Prostate gland (tissue), 2 donors: Measurements from ENCODE around the gene KIAA1614. TPM values are rescaled to one million over a fixed set of nuclear protein-coding genes. Genes with fewer than 3 reads are reported as not detected.

Experiments
- DNase-seq: peaks from one replicate; pipeline ENCODE4 v3.0.0-alpha.2; 2019; ENCODE audit warnings: low spot score
- H3K27ac ChIP-seq, 2 donors: fragments of 200-600 bp; sonication (generic); 2 replicates each; pipeline ENCODE4 v1.5.1; 2017 to 2019
- H3K27me3 ChIP-seq: fragments of 200-600 bp; sonication (generic); replicated peaks from 2 replicates; pipeline ENCODE4 v1.5.1; 2019; ENCODE audit not compliant: insufficient read depth
- H3K36me3 ChIP-seq, 2 donors: fragments of 200-600 bp; sonication (generic); 1 replicate in 1 of 2; 2 replicates in 1 of 2; pipeline versions ENCODE4 v1.5.1 to v1.8.1; 2017 to 2019
- H3K4me1 ChIP-seq: fragments of 200-600 bp; sonication (generic); replicated peaks from 2 replicates; pipeline ENCODE4 v1.5.1; 2019
- H3K4me3 ChIP-seq, 2 donors: fragments of 200-600 bp; sonication (generic); 2 replicates each; pipeline ENCODE4 v1.5.1; 2017 to 2019
- H3K9me3 ChIP-seq: fragments of 200-600 bp; sonication (generic); 2 replicates; pipeline ENCODE4 v1.5.1; 2017
- POLR2A ChIP-seq: fragments of 450-650 bp; IDR thresholded peaks from one replicate; pipeline ENCODE4 v1.6.1; 2016; ENCODE audit warnings: antibody characterized with exemption, mild to moderate bottlenecking
- POLR2AphosphoS5 ChIP-seq: sonication (generic); formaldehyde crosslinking; IDR thresholded peaks from one replicate; pipeline ENCODE4 v1.6.1; 2017; ENCODE audit warnings: antibody characterized with exemption
- WGBS: methylation state at CpG from one replicate; pipeline ENCODE4 v1.1.5; 2018; 5-methylcytosine and 5-hydroxymethylcytosine counted together
- intact Hi-C: fragments of 100-400 bp; cut with DNase I; formaldehyde crosslinking; loops from one replicate; pipeline ENCODE4 v1.14.2; 2022
- total RNA-seq, 2 donors: library from RNA; depleted of rRNA; stranded (reverse); fragments of >200 nt; gene quantifications; one replicate each; pipeline ENCODE4 v1.1.0, GENCODE V29; 2016
- TF ChIP-seq, protein P1 (sequence below), 4 experiments: fragments of 200-600 bp in 2 of 4; fragments of 450-650 bp in 2 of 4; sonication (generic) in 2 of 4; IDR thresholded peaks; 1 replicate in 3 of 4; 2 replicates in 1 of 4; pipeline ENCODE4 v1.5.1; 2016 to 2019; ENCODE audit warnings: antibody characterized with exemption in 4 of 4, mild to moderate bottlenecking in 2 of 4, moderate library complexity in 2 of 4

The KIAA1614 gene
- total RNA-seq, 2 donors from 2014 or later = 3.7 to 6.4 TPM

DNA sequence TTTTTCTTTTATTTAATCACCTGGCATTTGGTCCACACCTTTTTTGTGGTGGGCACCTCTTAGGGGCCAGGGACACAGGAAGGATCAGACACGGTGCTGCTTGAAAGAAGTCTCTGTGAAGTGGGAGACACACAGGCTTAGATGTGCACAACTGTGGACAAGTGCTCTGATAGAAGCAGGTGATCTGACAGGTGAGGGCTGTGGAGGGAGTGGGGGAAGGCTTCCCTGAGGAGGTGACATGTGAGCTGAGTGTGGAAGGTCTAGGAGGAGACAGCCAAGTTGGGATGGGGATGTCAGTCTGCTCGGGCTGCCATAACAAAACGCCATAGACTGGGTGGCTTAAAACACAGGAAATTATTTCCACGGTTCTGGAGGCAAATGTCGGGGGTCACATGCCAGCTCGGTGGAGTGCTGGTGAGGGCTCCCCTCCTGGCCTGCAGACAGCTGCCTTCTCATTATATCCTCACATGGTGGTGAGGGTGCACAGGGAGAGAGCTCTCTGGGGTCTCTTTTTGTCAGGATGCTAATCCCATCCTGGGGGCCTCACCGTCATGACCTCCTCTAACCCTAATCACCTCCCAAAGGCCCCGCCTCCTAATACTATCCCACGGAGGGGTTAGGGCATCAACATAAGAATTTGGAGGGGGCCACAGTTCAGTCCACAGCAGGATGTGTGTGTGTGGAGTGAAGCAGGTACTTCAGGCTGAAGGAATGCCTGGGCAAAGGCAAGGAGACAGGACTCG, 5.2 kb upstream of the KIAA1614 start:
- no peak for DNase-seq
- Histone ChIP-seq H3K4me3 (no peak overlapping the region), H3K27me3 (no peaks in the 10 kb centered on the region), H3K4me1 (no peaks in the 10 kb centered on the region), H3K36me3 (no peaks in the 10 kb centered on the region), H3K27ac (no peak overlapping the region), H3K9me3 (no peaks in the 10 kb centered on the region)
- 86% methylated on average over 10 of the region's 10 CpGs for WGBS
- intact Hi-C loops = no loop called here
- TF ChIP-seq, protein P1, sequence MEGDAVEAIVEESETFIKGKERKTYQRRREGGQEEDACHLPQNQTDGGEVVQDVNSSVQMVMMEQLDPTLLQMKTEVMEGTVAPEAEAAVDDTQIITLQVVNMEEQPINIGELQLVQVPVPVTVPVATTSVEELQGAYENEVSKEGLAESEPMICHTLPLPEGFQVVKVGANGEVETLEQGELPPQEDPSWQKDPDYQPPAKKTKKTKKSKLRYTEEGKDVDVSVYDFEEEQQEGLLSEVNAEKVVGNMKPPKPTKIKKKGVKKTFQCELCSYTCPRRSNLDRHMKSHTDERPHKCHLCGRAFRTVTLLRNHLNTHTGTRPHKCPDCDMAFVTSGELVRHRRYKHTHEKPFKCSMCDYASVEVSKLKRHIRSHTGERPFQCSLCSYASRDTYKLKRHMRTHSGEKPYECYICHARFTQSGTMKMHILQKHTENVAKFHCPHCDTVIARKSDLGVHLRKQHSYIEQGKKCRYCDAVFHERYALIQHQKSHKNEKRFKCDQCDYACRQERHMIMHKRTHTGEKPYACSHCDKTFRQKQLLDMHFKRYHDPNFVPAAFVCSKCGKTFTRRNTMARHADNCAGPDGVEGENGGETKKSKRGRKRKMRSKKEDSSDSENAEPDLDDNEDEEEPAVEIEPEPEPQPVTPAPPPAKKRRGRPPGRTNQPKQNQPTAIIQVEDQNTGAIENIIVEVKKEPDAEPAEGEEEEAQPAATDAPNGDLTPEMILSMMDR (IDR thresholded peaks at IDR 0.05) = no peak
- TF ChIP-seq POLR2AphosphoS5 (no peak), POLR2A (no peak)

DNA sequence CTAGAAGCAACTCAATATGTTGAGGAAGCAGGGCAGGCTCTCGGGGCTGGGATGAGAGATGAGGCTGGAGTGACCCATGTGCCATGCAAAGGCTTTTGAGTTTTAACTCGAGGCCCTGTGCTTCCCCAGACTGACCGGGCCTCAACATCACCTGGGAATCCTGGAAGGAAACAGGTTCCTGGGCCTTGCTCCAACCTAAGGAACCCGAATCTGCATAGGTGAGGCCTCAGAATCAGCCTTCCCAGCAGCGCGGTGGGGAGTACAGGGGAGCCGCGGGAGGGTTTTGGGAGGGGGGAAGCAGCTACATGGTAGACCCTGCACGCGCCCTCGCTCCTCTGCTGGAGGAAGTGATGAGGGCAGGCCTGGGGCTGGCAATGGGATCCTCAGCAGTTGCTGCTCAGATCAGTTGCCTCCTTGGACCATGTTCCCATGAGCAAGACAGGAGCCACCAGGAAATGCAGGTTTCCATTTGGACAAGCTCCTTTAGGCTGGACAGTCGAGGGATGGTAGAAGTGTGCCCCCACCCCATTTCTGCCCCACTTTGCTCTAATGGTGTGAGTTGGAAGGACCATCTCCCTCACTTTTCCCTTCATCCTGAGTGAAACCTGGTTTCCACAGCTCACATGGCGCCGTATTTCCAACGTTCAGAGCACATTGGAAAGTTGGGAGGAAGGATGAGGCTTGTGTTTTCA, 4.5 kb upstream of the KIAA1614 start:
- H3K36me3 ChIP-seq = no peaks in the 10 kb centered on the region
- no peaks in the 10 kb centered on the region for H3K27me3 ChIP-seq
- H3K27ac ChIP-seq = no peak overlapping the region
- no peaks in the 10 kb centered on the region for H3K4me1 ChIP-seq
- H3K9me3 ChIP-seq = no peaks in the 10 kb centered on the region
- 90% methylated on average over 15 of the region's 15 CpGs for WGBS
- no peak overlapping the region for H3K4me3 ChIP-seq
- TF ChIP-seq, protein P1 (IDR thresholded peaks at IDR 0.05) = no peak
- TF ChIP-seq POLR2AphosphoS5 (no peak), POLR2A (no peak)
- intact Hi-C loops = no loop called here
- DNase-seq = no peak

DNA sequence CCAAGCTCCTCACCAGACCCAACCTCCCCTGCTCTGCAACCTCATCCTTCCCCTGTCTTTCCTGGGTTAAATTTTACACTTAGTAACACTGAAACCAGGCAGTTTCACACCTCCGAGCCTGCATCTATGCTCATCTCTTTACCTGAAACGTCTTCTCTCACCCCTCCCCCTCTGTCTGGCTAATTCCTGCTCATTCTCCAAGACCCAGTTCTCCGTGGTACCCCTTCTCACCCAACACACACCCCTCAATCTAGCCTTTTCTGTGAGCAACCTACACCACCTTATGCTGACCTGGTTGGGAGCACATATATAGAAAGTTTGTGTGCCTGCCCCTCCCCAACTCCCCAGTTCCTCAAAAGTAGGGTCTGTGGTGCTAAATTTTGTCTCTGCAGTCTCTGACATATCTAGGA, 3.7 kb upstream of the KIAA1614 start:
- no peak overlapping the region for H3K4me3 ChIP-seq
- DNase-seq = no peak
- no peaks in the 10 kb centered on the region for H3K36me3 ChIP-seq
- no peaks in the 10 kb centered on the region for H3K9me3 ChIP-seq
- 88% methylated on average over 3 of the region's 3 CpGs for WGBS
- intact Hi-C loops = no loop called here
- no peak overlapping the region for H3K27ac ChIP-seq
- no peaks in the 10 kb centered on the region for H3K27me3 ChIP-seq
- TF ChIP-seq POLR2AphosphoS5 = no peak
- TF ChIP-seq POLR2A = no peak
- TF ChIP-seq, protein P1 (IDR thresholded peaks at IDR 0.05) = no peak
- H3K4me1 ChIP-seq = no peaks in the 10 kb centered on the region

DNA sequence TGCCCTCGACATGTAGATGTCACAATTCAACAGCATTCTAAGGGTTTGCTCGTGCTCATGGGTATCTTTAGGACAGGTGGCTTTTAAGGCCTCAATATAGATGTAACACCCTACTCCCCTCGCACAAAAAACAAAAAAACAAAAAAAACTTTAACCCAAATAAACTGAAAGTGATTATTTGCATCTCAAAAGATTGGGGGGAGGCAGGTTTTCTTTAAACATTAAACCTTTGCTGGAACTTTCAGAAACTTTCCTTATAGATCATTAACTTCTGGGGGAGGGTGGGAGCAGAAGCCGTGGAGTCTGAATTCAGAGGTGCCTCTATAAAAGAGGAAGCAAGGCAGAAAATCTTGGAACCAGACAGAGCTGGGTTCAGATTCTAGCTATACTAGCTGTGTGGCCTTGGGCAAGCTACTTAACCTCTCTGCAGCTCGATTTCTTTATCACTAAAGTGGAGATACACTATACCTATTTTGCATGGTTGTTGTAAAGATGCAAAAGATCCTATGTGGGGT, 3.2 kb upstream of the KIAA1614 start:
- TF ChIP-seq POLR2AphosphoS5 (no peak), POLR2A (no peak)
- TF ChIP-seq, protein P1 (IDR thresholded peaks at IDR 0.05) = no peak
- Histone ChIP-seq H3K9me3 (no peaks in the 10 kb centered on the region), H3K27me3 (no peaks in the 10 kb centered on the region), H3K27ac (no peak overlapping the region), H3K4me1 (no peaks in the 10 kb centered on the region), H3K36me3 (no peaks in the 10 kb centered on the region), H3K4me3 (no peak overlapping the region)
- 74% methylated on average over 5 of the region's 5 CpGs for WGBS
- intact Hi-C loops = no loop called here
- no peak for DNase-seq
